Fibroblast of gingiva (primary cell): ENCODE measurements around the gene UNC5A.
"Not testable (repeated sequence)": the region's sequence is repeated elsewhere in the genome, so short reads cannot be mapped to it uniquely, and the experiment has no call there.

ENCODE experiments used
- DNase-seq: peaks from one replicate; pipeline ENCODE4 v3.0.0-alpha.2; 2011; ENCODE audit warnings: low read depth

The UNC5A gene

DNA sequence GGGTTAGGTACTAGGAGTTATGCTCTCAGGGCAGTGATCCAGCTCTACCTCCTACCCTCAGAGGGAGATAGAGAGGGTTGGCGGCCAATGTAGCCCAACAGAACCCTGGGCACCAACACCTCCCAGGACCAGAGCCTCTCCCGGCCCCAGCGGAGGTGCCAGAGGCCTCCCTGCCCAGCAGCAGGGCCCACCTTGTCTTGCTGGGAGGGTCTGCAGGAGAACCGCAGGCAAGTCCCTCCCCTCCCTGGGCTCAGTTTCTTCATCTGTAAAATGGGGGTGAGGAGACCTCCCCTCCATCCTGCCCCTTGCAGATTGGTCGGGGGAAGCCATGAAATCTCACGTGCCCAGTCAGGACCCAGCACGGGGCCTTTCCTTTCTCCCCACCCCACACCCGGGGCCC is 54.4 kb downstream of the UNC5A start:
- no peak for DNase-seq

DNA sequence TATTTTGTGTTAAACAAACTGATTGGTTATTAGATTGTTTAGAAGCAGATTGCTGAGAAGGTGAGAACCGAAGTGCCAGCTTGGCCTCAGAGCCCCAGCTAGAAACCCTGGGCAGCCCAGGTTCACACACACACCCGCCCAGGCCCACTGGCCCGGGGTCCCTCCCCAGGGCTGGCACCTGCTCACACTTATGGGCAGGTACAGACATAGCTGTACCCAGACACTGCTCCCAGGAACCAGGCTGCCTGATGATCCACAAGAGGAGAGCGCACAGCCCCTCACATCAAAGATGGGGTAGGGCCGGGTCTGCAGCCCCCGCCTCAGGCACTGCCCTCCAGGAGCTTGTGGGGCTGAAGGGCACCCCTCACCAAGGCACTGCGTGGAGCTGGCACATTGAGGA is 55.6 kb downstream of the UNC5A start:
- DNase-seq = no peak

DNA sequence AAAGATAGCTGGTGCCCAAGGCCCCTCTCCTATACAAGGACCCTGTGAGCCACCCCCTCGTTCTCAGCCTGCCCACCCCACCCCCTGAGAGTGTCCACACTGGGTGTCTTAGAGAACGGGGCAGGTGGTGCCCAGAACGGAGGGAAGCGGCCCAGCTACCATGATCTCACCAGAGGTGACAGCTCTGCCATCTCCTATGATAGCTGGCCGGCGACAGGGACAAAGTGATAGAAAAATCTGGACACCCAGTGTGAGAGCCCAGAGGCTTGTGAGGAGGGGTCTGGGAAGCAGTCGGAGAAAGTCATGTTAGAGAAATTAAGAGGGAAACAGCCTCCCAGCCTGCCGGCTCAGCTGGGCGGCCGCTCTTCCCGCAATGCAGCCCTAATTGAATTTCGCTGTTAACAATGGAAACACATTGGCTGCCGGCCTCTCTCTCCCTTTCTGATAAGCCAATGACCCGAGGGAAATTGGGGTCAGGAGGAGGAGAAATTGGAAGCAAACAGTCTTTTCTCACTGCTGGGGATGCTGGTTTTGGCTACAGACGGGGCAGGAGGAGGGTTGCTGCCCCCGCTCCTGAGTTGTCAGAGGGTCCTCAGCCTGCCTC is 56.5 kb downstream of the UNC5A start:
- no peak for DNase-seq

DNA sequence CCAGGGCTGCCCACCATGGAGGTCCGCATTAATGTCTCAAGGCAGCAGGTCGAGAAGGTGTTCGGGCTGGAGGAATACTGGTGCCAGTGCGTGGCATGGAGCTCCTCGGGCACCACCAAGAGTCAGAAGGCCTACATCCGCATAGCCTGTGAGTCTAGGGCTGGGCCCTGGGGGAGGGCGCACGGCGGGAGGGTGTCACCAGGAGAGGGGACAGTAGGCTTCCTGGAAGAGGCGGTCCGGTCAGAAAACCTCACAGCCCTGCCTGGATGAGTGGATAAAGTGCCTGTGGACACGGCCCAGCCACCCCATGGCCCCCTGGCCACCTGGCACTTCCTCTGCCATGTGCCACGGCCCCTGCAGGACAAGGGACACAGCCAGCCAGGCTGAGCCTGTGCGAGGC is 57.8 kb downstream of the UNC5A start:
- DNase-seq = no peak

DNA sequence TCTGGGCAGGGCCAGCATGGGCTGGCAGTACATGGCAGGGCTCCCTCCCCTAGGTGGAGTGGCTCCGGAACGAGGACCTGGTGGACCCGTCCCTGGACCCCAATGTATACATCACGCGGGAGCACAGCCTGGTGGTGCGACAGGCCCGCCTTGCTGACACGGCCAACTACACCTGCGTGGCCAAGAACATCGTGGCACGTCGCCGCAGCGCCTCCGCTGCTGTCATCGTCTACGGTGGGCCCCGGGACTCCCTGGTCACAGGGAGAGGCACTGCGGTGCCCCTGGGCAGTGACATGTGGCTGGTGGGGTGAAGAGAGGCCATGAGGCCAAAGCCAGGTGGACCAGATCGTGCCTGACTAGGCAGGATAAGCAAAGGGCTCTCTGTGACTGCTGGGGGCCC is 58.4 kb downstream of the UNC5A start:
- DNase-seq = no peak

DNA sequence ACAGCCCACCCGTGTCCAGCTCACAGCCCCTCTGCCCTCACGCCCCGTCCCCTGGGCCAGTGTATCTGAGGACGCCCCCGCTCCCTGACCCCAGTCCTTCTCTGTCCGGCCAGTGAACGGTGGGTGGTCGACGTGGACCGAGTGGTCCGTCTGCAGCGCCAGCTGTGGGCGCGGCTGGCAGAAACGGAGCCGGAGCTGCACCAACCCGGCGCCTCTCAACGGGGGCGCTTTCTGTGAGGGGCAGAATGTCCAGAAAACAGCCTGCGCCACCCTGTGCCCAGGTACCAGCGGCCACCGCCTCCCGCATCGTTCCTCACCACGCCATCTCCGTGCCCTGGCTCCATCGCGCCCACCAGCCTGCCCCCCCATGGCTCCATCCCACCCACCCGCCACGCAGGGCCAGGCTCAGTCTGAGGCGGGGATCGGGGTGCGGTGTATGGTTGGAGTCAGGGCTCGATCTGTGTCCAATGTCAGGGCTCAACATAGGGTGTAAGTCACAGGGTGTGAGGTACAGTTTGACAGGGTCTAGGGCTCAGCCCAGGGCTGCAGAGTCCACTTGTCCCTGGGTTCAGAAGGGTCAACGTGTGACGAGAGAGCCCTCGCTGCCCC is 59.2 kb downstream of the UNC5A start:
- DNase-seq = no peak

DNA sequence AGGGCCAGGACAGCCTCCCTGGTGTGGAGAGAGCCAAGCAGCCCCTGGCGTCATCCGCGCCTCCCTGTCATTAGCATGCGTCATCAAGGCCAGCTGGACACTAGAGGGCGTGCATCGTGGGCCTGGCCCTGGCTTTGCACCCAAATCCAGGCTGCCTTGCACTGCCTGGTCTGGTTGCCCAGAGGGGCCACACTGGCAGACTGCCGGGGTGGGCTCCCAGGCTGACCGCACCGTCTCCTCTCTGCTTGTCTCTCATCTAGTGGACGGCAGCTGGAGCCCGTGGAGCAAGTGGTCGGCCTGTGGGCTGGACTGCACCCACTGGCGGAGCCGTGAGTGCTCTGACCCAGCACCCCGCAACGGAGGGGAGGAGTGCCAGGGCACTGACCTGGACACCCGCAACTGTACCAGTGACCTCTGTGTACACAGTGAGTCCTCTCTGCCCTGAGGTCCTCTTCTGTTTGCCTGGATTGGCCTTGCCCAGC is 59.8 kb downstream of the UNC5A start:
- DNase-seq = peak; percentile 18

DNA sequence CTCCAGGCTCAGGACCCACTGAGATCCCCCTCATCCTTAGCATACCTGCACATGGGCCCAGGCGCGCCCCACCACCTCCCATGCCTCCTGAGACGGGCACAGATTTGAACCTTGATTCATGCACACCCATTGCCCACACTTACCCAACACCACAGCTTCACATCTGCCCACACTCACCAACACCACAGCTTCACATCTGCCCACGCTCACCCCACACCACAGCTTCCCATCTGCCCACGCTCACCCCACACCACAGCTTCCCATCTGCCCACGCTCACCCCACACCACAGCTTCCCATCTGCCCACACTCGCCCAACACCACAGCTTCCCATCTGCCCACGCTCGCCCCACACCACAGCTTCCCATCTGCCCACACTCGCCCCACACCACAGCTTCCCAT is 60.3 kb downstream of the UNC5A start:
- DNase-seq = not testable (repeated sequence)

DNA sequence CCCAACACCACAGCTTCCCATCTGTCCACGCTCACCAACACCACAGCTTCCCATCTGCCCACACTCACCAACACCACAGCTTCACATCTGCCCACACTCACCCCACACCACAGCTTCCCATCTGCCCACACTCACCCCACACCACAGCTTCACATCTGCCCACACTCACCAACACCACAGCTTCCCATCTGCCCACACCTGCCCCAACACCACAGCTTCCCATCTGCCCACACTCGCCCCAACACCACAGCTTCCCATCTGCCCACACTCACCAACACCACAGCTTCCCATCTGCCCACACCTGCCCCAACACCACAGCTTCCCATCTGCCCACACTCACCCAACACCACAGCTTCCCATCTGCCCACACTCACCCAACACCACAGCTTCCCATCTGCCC is 62.2 kb downstream of the UNC5A start:
- not testable (repeated sequence) for DNase-seq

DNA sequence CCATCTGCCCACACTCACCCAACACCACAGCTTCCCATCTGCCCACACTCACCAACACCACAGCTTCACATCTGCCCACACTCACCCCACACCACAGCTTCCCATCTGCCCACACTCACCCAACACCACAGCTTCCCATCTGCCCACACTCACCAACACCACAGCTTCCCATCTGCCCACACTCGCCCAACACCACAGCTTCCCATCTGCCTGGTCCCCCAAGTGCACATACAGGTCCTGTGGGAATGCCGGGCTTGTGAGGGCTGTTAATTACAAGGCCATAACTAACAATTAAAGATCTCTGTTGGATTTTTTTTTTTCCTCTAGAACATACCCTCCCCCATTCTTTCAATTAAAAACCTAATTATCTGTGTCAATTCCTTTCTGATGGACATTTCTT is 62.7 kb downstream of the UNC5A start:
- DNase-seq = not testable (repeated sequence)

DNA sequence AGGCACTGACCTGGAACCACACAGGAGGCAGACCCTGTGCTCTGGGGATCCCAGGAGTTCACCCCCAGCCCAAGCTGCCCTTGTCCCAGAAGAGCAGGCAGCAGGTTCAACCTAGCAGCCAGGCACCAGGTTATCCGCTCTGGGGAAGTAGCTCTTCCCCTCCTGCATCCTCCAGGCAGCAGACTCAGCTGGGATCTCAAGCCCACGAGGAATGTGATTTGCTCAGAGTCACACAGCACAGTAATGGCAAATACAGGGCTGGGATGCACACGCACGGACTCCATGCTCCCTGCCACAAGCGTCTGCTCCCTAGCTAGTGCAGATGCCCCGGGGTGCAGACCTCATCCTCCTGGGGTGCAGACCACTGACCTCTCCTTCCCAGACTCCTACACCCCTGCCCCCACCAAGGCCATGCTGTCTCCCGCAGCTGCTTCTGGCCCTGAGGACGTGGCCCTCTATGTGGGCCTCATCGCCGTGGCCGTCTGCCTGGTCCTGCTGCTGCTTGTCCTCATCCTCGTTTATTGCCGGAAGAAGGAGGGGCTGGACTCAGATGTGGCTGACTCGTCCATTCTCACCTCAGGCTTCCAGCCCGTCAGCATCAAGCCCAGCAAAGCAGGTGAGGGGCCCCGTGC is 63.3 kb downstream of the UNC5A start:
- DNase-seq = no peak

DNA sequence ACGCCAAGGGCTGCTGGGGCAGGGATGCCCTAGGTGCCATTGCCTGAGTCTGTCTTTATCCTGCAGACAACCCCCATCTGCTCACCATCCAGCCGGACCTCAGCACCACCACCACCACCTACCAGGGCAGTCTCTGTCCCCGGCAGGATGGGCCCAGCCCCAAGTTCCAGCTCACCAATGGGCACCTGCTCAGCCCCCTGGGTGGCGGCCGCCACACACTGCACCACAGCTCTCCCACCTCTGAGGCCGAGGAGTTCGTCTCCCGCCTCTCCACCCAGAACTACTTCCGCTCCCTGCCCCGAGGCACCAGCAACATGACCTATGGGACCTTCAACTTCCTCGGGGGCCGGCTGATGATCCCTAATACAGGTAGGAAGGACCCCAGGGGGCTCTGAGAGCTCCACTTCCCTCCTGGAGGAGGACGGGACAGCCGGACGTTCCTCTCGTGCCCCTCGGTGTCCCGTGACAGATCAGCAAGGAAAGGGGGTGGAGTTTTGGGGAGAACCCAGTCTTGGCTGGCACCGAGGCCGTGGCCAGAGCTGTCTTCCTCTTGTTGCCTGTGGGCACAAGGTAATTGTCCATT is 63.9 kb downstream of the UNC5A start:
- no peak for DNase-seq

DNA sequence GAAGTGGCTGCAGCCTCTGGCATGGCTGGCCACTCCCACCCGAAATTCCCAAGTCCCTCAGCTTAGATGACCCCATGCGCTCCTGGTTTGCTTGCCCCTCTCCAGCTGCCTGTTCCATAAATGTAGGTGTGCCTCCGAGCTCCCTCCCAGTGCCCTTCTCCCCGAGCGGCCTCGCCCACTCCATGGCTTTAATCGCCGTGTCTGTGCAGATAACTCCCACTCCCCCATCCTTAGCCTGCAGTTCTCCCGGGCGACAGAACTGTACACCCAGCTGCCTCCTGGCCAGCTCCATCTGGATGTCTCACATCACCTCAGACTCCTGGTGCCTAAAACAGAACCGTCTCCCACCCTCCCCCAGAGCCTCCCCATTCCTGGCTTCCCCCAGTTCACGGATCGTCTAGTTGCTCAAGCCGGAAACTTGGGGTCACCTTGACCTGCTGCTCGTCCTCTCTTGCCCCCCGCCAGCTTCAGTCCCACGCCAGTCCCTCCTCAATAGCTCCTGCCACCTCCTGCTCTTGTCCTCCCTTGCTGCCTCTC is 64.7 kb downstream of the UNC5A start:
- no peak for DNase-seq

DNA sequence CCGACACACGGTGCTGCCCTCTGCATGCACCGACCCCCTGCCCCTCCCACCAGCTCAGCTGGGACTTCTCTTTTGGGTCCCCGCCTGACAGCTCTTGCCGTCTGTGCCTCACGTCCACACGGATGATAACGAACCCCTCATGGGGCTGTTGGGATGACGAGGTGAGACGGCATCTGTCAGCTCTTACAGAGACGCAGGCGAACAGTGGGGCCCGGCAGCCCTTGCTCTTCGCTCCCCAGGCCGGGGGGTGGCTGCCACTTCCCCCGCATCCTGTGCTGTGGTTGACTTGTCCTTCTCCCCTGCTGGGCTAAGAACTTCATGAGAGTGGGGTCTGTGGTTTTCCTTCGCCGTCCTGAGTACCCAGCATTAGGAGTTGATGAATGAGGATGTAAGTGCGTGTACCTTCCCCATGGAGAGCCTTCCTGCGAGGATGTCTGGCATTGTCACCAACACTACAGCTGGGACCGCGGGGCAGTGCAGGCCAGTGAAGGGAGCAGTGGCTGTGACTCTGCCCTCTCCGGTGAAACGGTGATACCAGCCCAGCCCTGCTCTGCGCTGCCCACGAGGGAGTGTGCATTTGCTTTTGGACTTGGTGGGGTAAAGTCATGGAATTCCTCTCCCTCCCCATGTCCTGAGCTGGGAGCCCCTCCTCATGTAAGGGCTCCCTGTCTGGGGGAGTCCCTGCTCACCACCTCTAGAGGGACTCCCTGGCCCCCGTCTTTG is 65.6 kb downstream of the UNC5A start:
- DNase-seq = no peak

DNA sequence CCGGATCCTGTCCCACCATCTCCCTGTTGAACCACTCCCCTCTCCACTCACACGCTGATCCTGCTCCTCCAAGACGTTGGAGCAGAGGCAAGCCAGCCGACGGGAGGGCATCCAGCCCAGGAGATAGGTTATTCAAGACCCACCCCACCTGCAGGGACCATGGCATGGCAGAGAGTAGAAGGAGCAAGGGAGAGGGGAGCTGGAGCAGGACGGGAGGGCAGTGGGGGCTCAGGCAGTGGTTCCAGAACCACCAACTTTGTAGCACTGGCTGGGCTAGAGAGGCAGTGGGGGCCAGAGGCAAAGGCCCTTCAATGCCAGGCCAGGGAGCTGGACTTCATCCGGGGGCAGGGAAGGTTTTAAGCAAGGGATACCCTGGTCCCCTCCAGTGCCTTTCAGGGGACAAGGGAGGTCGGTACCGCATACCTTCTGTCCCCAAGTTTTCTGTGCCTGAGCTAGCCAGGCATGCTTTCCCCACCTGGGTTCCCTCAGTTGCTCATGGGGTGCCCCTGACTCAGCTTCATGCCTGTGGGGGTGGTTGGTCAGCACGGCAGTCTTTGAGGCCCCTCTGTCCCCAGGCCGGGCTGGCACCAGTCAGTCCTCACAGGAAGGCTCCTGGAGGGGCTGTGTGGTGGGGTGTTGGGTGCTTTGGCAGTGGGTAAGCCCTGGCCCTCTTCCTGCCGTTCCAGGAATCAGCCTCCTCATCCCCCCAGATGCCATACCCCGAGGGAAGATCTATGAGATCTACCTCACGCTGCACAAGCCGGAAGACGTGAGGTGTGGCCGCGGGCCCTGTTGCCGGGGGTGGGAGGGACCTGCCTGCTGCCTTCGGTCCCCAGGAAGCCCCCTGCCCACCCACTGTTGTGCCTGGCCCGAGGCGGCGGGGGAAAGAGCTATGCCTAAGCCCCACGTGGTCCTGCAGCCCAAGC is 66.4 kb downstream of the UNC5A start:
- no peak for DNase-seq

DNA sequence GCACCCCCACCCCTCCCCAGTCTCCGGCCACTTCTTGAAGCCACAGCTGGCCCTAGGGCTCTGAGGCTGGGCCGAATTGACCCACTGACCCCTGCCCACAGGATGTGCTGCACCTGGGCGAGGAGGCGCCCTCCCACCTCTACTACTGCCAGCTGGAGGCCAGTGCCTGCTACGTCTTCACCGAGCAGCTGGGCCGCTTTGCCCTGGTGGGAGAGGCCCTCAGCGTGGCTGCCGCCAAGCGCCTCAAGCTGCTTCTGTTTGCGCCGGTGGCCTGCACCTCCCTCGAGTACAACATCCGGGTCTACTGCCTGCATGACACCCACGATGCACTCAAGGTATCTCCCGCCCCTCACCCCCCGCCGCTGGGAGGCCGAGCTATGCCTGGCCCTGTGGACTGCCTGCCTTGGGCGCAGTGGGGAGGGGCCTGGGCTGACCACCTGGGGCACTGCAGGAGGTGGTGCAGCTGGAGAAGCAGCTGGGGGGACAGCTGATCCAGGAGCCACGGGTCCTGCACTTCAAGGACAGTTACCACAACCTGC is 67.5 kb downstream of the UNC5A start:
- DNase-seq = no peak

DNA sequence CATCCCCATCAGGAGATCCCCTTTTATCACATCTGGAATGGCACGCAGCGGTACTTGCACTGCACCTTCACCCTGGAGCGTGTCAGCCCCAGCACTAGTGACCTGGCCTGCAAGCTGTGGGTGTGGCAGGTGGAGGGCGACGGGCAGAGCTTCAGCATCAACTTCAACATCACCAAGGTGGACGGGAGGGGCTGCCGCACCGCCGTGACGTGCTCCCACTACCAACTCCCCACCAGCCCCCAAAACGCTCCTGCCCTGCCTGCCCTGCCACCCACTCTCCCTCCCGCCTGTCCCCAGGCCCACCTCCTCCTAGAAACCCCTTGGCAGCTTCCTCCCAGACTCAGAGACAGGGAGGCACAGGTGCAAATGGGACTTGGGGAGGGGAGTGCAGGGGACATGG is 68.1 kb downstream of the UNC5A start:
- DNase-seq = no peak

DNA sequence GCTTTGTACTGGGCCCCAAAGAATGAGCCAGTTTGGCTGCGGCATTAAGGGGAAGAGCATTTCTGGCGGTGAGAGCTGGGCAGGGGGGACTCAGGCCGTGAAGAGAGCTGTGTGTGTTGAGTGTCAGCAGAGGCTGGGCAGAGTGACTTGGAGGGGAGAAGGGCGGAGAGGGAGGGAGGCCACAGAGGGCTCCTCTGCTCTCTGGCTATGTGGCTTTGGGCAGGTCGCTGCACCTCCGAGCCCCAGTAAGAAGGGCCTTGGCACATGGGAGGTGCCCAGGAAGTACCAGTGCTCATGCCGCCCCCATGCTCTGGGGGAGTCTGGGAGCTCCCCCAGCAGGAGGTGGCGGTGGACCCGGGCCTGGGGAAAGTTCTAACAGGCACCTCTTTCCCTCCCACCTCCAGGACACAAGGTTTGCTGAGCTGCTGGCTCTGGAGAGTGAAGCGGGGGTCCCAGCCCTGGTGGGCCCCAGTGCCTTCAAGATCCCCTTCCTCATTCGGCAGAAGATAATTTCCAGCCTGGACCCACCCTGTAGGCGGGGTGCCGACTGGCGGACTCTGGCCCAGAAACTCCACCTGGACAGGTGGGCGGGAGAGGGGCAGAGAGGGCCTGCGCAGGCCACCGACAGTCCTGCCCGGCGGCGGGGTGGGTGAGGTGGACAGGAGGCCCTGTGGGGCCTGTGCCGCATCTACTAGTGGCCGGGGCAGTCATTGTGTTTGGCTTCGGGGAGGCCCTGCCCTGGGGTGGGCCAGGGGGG is 68.7 kb downstream of the UNC5A start:
- DNase-seq = no peak

DNA sequence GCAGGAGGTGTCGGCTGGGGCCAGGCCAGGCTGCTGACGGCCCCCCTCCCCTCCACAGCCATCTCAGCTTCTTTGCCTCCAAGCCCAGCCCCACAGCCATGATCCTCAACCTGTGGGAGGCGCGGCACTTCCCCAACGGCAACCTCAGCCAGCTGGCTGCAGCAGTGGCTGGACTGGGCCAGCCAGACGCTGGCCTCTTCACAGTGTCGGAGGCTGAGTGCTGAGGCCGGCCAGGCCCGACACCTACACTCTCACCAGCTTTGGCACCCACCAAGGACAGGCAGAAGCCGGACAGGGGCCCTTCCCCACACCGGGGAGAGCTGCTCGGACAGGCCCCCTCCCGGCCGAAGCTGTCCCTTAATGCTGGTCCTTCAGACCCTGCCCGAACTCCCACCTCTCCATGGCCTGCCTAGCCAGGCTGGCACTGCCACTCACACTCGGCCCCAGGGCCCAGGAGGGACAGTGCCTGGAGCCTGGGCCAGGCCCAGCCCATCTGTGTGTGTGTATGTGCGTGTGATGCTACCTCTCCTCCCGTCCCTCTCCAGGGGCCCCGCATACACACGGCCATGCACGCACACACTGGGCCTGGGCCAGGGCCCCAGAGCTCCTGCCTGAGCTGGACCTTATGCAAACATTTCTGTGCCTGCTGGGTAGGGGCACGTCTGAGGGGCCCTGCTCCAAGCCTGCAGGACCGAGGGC is 69.5 kb downstream of the UNC5A start:
- no peak for DNase-seq
